DMS 273 treated with DMSO at 0.1 percent for 48 hours (cell line): ENCODE data around the gene MAP2K5.

ENCODE experiments used
- DNase-seq: peaks from one replicate; lab custom pipeline; 2025; lab: John Stamatoyannopoulos, UW

Gene MAP2K5

DNA sequence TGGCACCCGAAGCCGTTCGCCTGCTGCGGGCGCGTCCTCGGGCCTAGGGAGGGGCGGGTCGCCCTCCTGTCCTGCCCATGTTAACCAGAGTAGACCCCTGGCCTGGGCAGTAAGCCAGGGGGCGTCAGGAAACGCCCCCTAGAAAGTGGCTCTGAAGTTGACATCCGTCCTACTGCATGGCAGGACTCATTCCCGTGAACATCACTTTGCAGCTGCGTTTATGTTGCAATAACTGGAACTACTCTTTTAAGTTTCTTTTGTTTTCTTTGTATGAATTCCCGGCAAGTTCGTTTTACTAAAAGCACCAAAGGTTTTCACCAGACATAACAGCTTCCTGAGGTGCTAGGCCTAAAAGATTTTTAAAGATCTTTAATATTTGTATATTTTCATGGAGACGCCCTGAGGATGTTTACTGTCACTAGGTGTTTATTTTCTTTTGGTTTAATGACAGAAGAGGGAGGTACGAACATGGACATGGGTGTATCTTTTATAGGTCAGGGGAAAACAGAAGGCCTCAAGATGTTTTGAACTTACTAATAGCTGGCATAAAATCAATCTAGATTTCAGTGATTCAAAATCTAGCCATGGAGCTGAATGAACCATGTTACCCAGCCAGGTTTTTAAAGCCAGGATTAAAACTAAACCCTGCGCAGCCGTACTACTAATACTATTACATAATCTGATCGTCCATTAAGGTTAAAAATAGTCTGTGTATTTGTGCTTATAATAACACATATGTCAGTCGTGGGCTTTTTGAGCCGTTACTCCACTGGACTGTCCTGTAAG lies 20.5 kb upstream of the MAP2K5 start:
- peak; percentile 15 for DNase-seq

DNA sequence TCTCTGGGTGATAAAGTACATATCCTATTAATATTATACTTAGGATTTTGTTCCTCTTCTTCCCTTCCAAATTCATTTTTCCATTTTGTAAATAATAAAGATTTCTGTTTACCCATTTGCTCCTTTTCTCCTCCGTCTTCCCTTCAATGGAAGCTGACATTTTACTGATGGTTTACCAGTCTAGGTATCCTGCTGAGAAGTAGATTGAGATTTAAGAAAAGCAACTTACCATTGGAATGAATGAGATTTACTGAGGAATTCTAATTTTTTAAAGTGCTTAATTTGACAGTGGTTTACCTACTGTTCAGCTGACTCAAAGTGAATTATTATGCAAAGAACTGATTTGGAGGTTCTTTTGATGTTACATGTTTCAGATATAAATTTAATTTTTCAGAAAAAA lies 19.2 kb upstream of the MAP2K5 start:
- no peak for DNase-seq

DNA sequence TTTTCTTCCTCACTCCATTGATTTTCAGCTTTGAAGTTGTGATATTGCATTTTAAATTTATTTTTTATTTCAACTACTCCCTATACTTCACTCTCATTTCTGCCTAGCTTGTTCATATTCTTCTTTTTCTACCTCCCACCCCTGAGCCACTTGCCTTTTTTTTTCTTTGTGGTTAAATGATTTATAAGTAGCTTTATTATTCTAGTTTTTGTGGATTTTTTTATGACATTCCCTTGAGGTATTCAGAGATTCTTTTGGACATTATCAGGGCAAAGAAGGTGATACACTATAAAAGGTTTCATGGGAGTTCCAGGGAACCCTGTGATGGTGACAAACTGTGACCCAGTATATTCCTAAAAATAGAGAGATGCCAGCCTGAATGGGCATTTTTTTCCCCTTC lies 18.3 kb upstream of the MAP2K5 start:
- DNase-seq, result no peak

DNA sequence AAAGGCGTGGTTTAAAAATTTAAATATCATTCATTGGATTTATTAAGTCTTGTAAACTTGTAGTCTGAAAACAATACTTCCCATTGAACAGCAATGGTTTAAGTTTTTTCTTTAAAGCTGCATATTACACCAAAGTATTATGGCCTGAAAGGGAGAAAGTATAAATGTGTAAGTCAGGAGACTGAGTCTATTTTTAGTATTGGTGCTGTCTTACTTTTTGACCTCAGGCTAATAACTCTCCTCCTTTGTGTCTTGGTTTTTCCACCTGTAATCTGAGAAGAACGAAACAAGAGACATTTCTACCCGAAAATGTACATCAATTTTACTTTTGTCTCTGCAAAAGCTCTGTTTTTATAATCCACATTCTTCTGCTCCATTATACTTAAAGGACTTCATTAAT lies 14.0 kb upstream of the MAP2K5 start:
- DNase-seq, result no peak

DNA sequence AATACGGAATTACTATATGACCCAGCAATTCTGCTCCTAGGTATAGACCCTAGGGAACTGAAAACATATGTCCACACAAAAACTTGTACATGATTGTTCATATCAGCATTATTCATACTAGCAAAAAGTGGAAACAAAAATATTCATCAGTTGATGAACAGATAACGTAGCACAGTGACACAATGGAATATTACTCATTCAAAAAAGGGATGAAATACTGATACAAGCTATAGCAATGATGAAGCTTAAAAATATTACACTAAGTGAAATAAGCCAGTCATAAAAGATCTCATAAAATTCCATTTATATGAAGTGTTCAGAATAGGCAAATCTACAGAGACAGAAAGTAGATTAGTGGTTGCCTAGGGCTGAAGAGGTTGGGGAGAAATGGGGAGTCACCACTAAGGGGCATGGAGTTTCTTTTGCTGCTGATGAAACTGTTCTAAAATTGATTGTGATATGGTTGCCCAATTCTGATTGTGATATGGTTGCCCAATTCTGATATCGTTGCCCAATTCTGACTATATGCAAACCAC lies 11.1 kb upstream of the MAP2K5 start:
- no peak for DNase-seq

DNA sequence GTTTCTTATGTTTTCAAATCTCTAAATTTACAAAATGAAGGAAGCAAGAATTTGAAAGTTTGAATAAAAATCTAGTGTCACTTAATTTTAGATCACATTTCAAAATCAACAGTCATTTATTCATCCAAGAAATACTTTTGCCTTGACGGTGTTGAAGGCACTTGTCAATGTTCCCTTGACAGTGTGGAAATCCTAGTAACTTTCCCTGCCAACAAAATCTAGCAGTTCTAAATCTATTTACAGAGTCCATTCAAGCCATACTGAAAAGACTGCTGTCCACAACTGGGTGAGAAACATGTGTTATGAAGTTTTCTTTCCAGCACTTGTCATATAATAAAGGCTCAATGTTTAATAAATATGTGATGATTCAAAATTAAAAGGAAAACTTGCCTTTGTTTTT lies 8.6 kb upstream of the MAP2K5 start:
- DNase-seq, result no peak

DNA sequence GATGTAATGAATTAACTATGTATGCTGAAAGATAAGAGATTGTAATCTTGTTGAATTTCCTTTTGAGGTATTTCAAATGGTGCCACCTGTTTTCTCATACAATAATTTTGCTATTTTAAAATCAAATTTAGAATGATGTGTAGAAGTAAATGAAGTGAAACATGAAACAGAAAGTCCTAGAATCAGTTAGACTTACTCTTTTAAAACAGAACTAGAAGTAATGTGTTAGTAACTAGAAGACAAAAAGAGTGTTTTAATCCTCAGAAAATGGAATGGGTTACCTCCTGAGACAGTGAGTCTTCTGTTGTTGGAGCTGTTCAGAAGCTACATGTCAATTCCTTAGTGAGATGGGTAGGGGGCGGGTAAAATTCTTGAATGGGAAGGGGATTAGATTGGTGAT lies 8.1 kb upstream of the MAP2K5 start:
- no peak for DNase-seq

DNA sequence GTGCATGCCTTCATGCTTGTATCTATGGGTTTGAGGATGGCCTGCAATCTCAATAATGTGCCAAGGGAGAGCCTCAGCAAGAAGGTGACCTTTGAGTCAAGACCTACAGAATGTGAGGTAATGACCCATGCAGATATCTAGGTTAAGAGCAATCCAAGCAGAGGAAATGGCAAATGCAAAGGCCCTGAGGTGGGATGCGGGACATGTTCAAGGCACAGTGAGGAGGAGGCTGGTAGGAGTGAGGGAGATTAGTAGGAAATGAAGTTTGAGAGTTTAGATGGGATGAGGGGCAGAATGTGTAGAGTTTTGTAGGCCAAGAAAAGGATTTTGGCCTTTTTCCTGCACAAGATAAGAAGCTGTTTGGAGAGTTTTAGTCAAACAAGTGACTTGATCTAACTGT lies 4.7 kb upstream of the MAP2K5 start:
- no peak for DNase-seq

DNA sequence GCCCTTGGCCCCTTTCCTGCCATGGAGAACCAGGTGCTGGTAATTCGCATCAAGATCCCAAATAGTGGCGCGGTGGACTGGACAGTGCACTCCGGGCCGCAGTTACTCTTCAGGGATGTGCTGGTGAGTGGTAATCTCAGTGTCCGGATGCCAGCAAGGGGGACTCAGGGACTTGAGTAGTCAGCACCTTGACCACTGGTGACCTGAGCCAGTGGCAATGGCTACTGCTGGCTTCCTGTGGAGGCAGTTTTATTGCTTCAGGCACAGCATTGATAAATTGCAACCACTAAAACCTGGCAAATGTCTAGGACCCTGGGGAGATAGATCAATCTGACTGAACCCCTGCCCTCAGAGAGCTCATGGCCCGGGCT lies 830 bp downstream of the MAP2K5 start:
- DNase-seq, result no peak

DNA sequence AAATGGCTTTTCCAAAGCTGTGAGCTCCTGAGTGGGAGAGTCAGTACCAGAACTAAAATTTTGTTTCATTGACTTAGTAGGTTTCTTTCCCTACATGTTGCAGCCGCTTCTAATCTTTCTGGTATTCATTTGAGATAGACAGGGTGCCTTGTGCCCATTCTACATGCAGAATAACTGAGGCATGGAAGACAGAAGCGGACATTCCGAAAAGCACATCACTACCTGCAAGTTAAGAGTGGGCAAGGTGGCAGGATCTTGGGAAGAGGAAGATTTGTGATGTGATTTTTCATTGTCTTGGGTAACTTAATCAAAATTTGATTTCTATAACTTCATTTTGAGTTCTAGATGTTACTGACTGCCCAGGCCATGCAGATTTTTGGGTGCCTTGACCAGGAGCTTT lies 2.0 kb downstream of the MAP2K5 start:
- no peak for DNase-seq

DNA sequence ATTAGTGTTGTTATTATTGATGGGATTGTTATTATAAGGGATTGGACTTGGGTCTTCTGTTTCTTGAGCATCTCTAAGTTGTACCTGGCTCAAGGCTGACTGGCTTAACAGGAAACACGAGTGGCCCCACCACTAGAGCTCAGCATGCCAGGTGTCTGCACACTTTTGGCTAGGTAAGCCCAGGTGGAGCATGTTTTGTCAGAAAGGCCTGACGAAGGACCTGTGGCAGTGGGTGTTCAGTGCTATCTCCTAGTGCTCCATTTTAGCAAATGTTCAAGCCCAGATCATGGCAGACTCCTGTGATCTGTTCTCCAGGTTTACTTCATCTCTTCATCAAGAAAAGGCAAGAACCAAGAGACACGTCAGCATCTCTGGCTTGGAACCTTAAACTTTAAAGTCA lies 3.4 kb downstream of the MAP2K5 start:
- DNase-seq, result no peak

DNA sequence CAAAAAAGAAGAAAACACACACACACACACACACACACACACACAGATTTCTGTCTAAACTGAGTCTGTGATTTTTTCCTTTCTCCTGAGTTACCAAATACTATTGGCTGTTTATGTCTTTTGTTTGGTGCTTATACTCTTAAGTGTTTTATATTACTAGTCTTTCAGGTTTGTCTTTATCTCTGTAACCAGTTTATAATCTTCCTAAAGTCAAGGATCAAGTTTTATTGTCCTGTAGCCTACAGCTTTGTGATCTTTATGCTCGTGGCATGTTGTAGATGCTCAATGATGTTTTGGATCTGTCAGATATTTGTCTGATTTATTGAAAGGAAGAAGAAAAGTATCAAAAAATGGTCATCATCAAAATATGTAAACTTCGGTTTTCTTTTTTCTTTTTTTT lies 4.6 kb downstream of the MAP2K5 start:
- no peak for DNase-seq

DNA sequence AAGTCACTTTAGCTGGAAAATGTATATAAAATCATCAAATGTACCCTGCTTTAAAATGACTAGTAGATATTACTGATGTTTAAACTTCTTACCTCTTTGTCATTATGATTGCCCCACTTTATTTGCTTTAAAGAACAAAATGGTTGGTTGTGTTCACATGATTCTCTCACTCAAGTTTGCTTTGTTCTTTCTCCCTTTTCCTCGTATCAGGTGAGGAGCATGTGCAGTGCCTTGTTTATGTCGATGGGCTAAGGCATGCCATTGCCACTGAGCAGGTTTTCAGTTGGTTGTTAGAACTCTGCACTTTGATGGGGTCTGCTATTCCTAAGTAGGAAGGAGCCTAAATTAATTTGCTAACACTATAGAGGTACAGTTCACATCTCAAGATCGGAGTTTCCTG lies 5.3 kb downstream of the MAP2K5 start:
- no peak for DNase-seq

DNA sequence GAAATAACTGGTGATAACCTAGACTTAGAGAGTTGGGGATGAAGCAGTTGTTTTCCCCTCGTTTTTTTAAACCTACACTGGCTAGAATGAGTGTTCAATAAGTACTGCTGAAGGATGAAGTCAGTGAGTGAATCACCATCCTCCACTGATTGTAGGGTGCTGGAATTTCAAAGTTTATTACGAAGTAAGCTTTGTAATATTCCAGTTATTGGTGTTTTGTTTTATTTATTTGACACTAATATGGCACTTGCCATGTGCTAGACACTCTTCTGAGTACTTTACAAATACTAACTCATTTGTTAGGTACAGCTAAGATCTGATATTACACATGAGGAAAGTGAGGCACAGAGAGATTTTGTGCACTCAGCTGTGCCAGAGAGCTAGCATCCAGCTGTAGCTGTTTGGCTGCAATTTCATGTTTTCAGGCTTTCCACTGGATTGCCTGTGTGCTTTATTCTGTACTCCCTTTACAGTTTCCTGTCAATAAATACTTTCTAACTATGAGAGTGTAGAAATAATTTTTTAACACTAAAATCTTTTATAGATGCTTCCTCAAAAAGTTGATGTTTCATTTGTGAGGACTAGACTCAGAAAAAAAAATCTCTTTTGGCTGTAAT lies 5.8 kb downstream of the MAP2K5 start:
- DNase-seq, result no peak

DNA sequence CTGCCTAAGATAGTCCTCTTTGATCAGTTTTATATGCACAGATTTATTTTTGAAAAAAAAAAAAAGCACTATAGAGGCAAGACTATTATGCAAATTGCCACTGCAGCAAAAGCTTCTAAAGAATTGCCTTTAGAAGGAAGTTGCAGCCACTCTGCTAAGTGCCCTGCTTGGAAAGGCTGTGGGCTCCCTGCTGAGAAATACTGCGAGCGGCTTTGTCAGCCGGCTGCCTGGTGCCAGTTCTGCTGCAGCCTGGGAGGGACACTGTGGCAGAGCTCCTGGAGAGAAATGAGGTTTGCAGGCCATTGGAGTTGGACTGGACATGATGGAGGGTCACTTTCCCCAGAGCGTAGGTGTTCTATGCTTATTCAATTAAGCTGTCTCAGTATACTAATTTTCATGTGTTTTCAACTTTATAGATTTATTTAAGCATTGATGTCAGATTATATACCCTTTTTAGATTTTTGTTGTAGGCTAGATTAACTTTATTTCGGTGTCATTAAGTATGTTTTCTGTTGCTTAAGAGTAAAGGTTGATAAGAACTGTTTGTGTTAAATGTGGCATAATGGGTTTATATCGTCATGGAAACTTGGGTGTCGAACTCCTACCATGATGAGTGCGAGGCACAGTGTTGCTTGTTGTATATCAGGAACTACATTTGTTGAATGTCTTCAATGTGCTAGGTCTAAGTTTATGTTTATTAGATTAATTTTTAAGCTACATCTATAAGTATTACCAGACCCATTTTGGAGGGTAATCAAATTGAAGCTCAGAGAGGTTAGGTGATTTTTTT lies 6.6 kb downstream of the MAP2K5 start:
- DNase-seq, result peak; percentile 5

DNA sequence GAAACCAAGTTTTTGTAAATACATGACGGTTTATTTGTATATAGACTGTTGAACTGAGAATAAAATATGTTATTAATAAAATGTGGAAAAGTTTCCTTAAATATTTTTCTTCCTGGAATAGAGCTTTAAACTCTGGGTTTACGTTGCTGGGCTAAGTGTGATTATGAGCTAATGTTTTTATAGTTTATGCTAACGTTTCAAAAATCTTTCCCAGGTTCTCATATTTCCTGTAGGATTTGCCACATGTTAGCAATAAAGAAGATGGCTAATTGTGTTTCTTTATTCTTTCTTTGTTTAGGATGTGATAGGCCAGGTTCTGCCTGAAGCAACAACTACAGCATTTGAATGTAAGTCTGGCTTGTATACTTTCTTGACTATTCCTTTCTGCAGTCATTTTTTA lies 7.2 kb downstream of the MAP2K5 start:
- DNase-seq, result no peak

DNA sequence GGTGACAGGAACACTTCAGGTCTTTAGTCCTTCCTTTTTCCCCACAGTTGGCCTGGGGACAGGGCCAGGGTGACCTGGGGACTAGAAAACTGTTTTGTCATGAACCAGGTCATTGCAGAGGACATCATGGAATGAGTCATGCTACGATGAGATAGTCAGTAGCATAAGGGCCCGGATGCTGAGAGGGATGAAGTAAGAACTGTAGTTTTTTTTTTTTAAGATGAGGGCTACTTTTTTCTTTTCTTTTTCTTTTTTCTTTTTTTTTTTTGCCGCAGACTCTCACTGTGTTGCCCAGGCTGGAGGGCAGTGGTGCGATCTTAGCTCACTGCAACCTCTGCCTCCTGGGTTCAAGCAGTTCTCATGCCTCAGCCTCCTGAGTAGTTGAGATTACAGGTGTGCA lies 8.0 kb downstream of the MAP2K5 start:
- no peak for DNase-seq

DNA sequence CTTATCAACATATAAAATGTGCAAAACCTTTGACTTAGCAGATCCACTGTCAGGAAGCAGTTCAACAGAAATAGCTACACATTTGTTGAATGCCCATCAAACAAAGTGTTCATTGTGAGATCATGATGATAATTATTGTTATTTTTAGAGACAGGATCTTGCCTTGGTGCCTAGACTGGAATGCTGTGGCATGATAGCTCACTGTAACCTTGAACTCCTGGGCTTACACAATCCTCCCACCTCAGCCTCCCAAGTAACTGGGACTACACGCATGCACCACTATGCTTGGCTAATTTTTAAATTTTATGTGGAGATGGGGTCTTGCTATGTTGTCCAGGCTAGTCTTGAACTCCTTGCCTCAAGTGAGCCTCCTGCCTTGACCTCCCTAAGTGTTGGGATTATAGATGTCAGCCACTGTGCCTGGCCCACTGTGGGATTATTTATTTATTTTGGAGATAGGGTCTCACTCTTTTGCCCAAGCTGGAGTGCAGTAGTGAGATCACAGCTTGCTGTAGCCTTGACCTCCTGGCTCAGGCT lies 8.8 kb downstream of the MAP2K5 start:
- DNase-seq, result no peak

DNA sequence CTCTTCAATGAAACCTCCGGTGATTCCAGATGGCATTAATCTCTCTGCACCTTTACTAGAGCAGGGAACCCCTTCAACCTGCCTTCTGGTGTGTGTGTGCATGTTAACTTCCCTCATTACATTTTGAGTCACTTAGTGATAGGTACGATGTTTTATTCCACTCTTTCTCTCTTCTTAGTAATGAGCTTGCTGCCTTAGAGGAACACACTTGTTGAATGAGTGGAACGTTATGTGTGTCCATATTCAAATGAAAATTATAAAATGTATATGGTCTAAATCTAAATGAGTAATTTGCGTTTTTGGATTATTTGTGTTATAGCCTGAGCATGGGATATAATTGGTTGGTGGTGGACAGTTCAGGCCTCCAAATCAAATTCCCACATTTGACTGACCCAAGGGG lies 12.1 kb downstream of the MAP2K5 start:
- DNase-seq, result no peak

DNA sequence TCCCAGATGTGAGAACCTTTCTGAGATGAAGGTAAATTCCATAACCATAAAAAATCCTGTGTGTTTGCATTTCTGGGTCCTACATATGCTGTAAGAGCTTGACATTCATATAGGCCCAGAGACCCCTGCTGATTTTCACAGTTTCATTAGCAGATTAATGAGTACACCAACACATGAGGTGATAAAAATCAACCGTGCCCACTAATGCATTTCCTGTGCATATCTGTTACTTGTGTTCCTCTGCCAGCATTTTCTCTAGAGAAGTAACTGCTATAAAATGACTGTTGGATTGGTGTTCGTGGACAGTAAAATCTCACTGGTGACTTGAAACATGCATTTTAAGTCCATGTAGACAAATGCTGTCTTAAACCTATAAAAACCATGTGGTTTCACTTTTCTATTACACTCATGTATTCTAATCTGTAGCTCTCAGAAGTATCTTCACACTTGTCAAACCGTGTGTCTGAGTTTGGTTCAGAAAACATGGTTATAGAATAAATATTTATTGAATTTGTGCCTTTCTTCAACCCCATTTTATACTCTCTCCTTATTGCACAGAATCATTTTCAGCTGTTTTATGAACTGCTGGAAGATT lies 14.6 kb downstream of the MAP2K5 start:
- no peak for DNase-seq

DNA sequence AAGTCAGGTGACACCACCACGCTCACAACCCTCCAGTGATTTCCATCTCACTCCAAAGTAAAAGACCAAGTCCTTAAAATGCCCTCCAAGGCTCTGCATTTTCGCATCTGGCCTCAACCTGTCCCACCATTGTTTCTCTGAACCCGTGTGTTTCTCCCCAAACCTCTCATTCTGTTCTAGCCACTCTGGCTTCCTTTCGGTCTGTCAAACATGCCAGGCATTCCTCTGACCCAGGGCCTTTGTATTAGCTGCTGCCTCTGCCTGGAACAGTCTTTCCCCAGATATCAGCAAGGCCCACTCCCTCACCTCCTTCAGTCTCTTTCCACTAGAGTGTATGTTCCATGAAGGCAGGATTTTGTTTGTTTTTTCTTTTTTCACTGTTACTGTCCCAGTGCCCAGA lies 16.0 kb downstream of the MAP2K5 start:
- DNase-seq, result no peak

DNA sequence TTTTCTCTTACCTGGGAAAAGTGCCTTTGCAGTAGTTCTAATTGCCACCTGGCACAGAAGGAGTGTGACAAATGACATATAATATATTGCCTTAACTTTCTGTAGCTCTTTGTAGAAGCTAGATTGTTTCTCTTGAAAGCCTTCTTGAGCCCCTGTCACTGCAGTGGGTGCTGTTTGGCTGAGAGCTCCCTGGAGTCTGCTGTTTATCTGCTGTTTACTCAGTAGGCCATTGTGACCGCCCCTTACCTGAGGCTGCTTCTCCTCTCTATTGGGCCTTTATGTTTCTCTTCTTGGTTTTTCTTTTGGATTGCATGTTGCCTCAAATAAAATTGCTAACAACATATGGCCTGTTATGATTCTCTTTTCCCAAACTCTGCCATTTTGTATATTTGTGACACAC lies 16.7 kb downstream of the MAP2K5 start:
- no peak for DNase-seq
